ENCODE data around the gene EFCAB12.
A peak's percentile ranks its signal among the peaks of the same experiment; 100 is the strongest.
"Not testable (repeated sequence)": the region's sequence is repeated elsewhere in the genome, so short reads cannot be mapped to it uniquely, and the experiment has no call there.

EFCAB12 gene

DNA sequence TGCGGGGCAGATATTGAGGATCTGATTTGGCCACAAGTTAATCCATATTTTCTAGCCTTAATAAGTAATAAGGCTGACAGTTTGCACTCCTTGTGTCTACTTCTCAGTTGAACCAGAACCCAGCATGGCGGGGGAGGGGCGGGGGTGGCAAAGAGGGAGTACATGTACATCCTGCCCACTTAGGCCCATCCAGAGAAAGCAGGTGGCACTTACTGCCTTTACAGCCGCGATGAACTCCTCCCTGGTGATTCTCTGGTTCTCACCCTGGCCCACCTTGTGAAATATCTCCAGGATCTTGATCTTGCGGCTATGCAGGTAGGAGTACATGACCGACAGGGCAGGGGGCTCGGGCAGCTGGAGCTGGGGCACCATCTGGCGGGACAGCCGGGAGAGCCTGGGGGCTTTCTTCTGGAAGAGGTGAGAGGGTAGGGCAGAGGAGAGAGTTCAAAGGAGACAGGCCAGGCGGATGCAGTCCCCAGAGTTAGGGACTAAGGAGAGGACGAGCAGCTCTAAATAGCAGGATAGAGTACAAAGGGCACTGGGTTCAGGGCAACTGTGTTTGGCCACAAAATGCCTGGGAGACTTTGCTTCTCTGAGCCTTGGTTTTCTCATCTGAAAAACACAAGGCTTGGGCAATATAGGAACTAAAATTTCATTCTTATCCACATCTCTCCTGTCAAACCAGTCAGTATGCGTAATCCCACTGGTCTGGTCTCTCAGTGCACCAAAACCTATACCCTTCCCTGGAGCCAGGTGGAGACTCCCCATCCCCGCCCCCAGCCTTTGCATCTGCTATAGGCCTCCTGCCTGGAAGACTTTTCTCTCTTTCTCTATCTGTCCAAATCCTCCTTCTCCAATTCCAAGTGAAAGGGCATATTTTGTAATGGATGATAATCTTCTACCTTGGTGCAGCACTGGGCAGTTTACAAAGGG is 10.1 kb downstream of the EFCAB12 start:
- no peak for DNase-seq

DNA sequence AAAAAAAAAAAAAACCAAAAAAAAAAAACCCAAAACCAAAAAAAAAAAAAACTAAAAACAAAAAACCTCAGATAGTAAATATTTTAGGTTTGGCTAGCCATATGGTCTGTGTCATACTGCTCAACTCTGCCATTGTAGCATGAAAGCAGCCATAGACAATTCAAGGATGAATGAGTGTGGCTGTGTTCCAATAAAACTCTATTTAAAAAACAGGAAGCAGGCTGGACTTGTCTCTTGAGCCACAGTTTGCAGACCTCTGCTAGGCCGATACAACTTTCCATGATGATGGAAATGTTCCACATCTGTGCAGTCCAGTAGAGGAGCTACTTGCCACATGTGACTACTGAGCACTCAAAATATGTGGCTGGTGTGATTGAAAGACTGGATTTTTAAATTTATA is 11.1 kb downstream of the EFCAB12 start:
- no peak for DNase-seq

DNA sequence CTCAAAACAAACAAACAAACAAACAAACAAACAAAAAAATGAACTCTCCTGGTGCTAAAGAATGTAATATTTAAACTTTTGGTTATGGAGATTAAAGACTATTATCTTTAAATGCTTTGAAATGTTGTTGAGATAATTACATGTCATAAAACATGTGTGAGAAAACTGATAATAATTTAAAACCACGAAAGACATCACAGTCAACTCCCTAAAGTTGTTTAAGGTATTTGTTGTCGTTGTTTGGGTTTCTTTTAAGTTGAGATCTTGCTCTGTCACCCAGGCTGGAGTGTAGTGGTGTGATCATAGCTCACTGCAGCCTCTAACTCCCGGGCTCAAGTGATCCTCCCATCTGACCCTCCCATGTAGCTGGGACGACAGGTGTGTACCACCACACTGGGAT is 12.0 kb downstream of the EFCAB12 start:
- DNase-seq: no peak

DNA sequence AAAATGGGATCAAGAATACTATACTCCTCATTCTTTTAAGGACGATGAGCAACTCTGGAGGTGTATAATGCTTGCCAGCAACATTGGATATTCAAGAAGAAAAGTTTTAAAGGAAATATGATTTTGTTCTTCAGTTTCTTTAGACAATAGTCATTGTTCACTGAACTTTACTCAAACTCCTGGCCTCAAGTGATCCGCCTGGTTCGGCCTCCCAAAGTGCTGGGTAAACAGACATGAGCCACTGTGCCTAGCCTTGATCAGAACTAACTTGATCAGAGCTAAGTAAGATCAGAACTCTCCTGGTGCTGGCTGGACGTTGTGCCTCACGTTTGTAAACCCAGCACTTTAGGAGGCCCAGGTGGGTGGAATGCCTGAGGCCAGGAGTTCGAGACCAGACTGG is 12.6 kb downstream of the EFCAB12 start:
- DNase-seq: no peak

DNA sequence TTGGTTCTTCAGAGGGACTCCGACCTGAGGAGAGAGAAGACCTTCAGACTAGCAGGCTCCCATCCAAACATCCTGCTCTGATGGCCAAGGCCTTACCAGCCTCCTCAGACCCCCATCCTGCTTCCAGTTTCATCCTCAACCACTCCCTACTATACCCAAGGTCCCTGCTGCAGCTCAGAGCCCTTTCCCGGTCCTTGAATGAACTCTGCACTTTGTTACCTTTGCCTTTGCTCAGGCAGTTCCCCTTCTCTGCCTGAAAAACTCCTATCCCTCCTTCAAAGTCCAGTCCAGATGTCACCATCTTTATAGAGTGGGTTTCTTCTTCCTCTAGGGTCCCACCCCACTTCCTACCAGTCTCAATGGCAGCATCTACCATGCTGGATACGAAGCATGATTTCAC is 13.1 kb downstream of the EFCAB12 start:
- DNase-seq: no peak

DNA sequence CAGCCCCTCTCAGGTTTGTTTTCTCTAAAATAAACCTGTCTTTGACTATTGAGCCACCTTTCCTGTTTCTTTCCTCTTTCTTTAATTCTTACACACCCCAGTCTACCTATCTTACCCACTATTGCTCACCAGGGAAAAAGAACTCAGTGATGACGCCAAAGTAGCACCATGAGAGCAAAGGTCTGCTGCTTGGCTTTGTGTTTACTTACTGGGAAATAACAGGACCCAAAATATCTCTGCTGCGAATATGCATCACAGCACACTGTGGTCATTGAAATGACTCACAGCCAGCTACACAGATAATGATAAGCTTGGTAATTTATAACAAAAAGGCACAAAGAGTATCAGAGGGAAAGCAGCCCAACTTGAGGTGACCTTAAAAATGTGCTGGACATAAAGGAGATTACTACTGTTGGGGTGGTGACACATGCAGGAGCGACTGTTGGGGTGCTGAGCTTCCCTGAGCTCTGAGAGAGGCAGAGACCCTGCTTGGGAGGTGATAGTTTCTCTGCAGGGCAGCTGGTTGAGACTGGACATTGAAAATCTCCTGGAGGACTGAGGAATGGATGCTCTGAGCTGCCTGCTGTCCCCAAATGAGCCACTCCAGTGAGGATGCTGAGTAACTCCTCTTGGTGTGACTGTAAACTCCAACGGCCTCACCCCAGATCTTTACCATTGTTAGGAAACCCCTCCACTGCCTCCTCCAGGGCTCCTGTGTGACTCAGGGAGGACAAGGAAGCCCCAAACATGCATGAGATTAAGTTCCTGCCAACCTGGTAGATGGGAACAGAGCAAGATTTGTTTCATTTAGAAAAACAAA is 14.5 kb downstream of the EFCAB12 start:
- DNase-seq: no peak

DNA sequence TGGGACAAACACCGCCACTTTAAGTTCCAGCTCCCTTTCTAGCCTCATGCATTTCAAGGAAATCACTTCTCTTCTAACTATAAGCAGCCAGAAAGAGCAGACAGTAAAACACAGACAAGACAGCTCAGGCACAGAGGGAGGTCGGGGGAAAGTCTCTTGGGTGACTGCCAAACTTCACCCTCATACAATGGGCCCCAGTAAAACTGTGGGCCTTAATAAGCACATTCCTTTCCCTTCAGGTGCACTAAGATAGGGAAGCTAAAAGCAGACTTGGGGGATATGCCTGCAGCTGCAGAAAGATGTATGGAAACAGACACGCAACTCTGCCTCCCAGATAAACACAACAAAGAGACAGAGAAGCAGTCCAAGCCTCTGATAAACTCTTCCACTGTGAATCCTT is 15.2 kb downstream of the EFCAB12 start:
- DNase-seq: not testable (repeated sequence)

DNA sequence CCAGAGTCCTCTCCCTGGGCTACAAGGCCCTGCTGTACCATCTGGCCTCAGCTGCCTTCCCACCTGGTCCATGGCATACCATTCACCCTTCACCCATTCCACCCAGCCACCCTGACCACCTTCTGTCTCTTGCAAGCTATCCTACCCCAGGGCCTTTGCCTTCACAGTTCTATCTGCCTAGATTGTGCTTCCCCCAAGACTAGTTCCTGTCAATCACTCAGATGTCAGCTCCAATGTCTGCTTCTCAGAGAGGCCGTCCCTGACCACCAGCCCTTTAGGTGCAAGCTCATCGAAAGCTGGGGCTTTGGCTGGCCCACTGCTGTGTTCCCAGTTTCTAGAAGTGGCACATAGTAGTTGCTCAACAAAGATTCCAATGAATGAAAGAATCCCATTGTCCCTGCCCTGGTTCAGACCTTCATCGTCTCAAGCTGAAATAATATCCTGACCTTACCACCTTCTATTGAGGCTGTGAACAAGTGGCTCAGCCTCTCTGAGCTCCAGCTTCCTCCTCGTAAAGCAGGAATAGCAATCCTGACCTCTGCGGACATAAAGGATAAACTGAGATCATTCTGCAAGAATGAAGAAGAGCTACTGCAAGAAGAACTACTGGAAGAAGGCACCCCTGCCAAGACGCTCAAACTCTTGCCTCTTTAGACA is 15.8 kb downstream of the EFCAB12 start:
- no peak for DNase-seq

DNA sequence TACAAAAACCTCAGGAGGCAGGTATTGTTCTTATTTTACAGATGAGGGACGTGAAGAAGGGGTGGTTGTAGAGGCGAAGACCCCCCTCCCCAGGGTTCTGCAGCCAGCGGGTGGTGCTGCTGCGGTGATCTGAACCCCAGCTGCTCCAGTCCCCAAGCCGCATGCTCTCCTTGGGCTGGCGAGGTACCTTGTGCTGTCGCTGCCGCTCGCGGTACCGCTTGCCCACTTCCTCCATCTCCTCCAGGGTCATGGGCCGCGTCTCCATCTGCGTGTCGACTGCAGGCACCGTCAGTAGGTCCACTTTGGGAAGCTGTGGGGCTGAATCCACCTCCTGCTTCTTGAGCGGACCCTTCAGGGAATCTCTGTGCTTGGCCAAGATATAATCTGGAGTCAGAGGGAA is 17.5 kb downstream of the EFCAB12 start:
- no peak for DNase-seq

DNA sequence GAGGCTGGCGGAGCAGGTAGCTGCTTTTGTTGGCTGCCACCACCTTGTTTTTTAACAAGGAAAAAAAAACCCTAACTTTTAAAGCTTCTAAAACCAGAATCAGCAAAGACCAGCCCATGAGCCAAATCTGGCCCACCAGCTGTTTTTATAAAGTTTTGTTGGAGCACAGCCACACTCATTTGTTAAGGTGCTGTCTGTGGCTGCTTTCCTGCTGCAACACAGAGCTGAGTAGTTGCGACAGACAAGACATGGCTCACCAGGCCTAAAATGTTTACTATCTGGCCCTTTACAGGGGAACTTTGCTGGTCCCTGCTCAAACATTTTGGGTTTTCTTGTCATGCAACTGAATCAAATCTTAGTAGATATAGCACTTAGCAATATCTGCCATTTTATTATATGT is 18.9 kb downstream of the EFCAB12 start:
- no peak for DNase-seq

DNA sequence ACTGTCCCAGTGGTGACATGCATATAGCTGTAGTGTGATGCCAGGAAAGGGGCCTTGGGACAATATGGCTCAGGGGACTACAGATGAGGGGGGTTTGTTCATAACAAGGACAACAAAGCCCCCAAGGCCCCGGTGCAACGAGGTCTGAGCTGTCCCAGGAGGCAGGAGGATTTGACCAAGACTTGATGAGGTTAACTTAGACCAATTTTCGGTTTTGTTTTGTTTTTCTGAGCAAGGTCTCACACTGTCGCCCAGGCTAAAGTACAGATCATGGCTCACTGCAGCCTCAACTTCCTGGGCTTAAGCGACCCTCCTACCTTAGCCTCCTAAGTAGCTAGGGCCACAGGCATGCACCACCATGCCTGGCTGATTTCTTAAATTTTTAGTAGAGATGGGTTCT is 23.8 kb downstream of the EFCAB12 start:
- no peak for DNase-seq

DNA sequence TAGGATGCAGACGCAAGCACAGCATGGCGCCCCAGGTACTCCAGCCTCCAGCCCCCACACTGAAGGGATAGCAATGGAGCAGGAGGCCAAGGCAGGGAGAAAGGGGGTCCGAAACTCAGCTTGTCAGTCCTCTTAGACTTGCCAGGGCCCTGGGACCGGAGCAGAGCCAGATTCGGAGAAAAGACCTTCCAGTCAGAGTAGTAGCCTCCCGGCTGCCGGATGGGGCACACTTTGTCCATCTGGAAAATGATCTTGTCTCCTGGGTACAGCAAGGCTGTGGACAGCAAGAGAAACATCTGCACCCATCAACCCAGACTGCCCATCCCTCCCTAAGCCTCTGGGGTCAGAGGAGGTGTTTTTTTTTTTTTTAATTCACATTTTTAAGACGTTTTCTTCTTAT is 24.3 kb downstream of the EFCAB12 start:
- DNase-seq: no peak

DNA sequence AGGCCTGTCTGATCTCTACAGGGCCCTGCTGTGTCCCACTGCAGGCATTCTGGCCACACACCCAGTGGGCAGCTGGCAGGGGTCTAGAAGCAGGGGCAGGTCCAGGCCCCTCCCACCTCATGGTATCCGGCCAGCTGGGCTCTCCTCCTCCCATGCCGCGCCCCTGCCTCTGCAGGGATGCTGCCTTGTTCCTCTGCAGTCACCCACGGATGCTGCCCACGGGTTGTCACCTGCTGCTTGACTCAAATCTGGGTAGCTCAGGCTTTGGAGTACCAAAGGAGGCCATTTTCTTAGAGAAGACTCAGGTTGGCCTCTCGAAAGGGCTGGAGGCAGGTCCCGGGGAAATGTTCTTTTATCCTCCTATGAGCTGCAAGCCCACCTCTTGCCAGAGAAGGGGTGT is 25.0 kb downstream of the EFCAB12 start:
- no peak for DNase-seq

DNA sequence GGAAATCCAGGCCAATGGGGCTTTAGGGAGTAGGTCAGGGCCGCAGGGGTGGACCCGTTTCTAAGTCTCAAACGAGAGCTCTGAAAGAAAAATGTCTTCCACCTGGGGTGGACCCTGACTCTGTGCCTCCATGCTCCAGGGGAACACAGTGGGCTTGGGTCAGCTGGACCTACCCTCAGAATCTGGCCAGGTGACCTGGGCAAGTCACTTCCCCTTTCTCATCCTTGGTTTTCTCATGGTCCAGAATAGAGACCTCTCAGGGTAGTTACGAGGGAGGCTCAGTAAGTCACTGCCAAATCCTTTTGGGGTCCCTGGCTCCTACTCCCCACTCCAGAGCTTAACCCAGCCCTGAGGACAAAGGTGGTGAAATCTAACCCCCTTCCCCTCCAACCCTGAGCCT is 25.8 kb downstream of the EFCAB12 start:
- DNase-seq: no peak

DNA sequence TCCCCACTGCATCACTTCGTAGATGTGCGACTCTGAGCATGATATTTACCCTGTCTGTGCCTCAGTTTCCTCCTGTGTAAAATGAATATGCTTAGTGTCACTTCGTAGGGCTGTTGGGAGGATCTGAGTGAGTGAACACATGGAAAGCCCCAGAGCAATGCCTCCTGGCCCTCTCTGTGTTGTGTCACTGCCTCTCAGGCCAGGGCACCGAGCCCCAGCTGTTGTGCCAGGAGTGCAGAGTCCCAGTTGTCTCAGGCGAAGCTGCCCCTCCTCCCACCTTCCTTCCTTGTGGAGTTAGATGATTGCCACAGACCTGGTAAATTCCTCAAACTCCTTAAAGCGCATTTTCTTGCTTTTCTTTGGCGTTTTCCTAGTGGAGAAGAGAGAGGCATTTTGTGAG is 26.2 kb downstream of the EFCAB12 start:
- DNase-seq: no peak

DNA sequence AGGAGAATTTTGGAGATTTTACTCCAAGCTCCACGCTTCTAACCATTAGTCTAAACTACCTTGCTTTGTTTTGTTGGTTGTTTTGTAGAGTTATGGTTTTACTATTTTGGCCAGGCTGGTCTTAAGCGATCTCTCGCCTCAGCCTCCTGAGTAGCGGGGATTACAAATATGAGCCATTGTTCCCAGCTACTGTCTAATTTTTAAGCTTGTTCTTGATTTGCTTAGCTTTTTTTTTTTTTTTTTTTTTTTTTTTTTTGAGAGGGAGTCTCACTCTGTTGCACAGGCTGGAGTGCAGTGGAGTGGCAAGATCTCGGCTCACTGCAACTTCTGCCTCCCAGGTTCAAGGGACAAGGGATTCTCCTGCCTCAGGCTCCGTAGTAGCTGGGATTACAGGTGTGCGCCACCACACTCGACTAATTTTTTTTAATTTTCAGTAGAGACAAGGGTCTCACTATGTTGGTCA is 28.5 kb downstream of the EFCAB12 start:
- DNase-seq: no peak

- DNase-seq: peak; percentile 88
Observed at GRCh38 chr3:129399145-129399894, 29.1 kb downstream of the EFCAB12 start.

- peak; percentile 1 for DNase-seq
Observed at GRCh38 chr3:129398803-129399144, 29.7 kb downstream of the EFCAB12 start.

- DNase-seq: not testable (repeated sequence)
Observed at GRCh38 chr3:129393760-129394564, 34.5 kb downstream of the EFCAB12 start.

- DNase-seq: no peak
Observed at GRCh38 chr3:129393271-129393670, 35.2 kb downstream of the EFCAB12 start.

DNA sequence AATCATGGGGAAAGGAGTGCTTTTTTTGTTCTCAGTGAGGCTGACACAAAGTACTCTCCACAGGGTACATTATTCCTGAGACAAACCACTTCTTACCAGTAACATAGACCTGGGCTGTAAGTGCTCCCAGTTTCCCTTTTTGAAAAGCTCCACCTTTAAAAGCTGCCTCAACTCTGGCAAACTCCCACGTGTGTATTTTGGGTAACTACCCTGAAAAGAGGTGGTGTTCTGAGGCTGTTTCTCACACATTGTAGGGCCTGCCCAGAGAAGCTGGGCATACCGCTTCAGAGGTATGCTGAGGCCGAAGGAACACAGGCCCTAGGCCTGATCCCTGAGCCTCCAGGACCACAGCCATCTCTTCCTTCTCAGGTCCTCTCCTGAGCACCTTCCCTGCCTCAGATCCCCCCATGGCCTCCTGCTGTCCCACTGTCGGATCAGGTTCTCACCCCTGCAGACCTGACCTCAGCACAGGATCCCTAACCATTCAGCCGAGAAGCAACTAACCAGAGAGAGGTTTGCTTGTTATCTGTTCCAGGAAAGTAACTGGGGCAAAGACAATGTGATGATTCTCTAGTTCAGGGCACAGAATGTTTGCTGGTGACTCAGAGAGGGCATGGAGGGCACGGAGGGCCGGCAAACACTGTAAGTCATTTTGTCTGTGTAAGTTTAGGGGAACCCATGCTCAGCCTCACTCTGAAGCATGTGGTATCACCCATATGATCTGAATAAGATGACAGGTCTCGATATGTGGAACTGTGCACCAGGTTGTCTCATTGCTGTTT is 36.1 kb downstream of the EFCAB12 start:
- DNase-seq: not testable (repeated sequence)

Measured in NCI-H345 (cell line).